Peyer's patch (tissue), 4 donors: Measurements from ENCODE around the gene CDH4.

ENCODE experiments used
- POLR2A ChIP-seq, 2 donors: fragments of 450-650 bp; IDR thresholded peaks; one replicate each; pipeline ENCODE4 v1.5.1; 2017; ENCODE audit warnings: antibody characterized with exemption in 2 of 2, mild to moderate bottlenecking in 2 of 2, moderate library complexity in 2 of 2
- TF ChIP-seq, protein P1 (sequence below), 6 experiments: fragments of 450-650 bp in 4 of 6; fragments of 200-600 bp in 2 of 6; sonication (generic) in 1 of 6; IDR thresholded peaks; one replicate each; pipeline ENCODE4 v1.5.1; 2017 to 2019; ENCODE audit warnings: antibody characterized with exemption in 6 of 6, mild to moderate bottlenecking in 3 of 6, moderate library complexity in 1 of 6

DNA sequence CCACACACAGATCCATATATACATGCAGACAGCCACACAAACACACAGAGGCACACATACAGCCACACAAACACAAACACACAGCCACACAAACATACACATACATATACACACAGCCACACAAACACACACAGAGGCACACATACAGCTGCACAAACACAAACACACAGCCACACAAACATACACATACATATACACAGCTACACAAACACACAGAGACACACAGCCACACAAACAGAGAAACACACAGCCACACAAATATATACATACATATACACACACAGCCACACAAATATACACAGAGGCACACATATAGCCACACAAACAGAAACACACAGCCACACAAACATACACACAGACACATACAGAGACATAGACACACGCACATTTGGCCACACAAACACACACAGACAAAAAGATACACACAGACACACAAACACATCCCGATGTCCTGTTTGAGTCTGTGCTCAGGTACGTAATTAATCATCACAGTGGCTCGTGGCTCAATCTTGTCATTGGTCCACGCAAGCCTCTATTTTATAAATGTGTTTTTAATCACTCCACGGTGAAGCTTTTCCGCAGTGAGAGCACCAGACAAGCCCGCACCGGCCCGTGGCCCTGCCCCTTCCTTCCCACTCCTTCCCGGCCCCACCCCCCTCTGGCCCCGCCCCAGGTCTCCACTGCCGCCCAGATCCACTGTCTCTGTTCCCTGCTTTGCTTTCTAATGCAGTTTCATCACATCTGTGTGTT, 135.3 kb downstream of the CDH4 start:
- TF ChIP-seq, protein P1, sequence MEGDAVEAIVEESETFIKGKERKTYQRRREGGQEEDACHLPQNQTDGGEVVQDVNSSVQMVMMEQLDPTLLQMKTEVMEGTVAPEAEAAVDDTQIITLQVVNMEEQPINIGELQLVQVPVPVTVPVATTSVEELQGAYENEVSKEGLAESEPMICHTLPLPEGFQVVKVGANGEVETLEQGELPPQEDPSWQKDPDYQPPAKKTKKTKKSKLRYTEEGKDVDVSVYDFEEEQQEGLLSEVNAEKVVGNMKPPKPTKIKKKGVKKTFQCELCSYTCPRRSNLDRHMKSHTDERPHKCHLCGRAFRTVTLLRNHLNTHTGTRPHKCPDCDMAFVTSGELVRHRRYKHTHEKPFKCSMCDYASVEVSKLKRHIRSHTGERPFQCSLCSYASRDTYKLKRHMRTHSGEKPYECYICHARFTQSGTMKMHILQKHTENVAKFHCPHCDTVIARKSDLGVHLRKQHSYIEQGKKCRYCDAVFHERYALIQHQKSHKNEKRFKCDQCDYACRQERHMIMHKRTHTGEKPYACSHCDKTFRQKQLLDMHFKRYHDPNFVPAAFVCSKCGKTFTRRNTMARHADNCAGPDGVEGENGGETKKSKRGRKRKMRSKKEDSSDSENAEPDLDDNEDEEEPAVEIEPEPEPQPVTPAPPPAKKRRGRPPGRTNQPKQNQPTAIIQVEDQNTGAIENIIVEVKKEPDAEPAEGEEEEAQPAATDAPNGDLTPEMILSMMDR (IDR thresholded peaks at IDR 0.05), result no peak
- TF ChIP-seq POLR2A (IDR thresholded peaks at IDR 0.05), result no peak
